SK-N-SH (cell line): Measurements from ENCODE around the gene EPO. TPM values are rescaled to one million over a fixed set of nuclear protein-coding genes. Genes with fewer than 3 reads are reported as not detected.

Experiments
- CTCF ChIA-PET: fragments of 300-600, 350-600 bp; formaldehyde crosslinking; extraction: SDS; loops from one replicate; lab custom pipeline; 2021; lab: Yijun Ruan, JAX
- POLR2A ChIA-PET: fragments of 350-600 bp; sonication (Branson Sonifier 250); formaldehyde crosslinking; extraction: SDS; loops from one replicate; lab custom pipeline; 2020; ENCODE audit warnings: antibody characterized with exemption, inconsistent platforms; lab: Yijun Ruan, JAX
- DNase-seq: peaks from one replicate; pipeline ENCODE4 v3.0.0; 2012
- H2AFZ ChIP-seq: fragments of 200-600 bp; sonication (generic); 2 replicates; pipeline ENCODE4 v1.8.1; 2016; ENCODE audit warnings: antibody characterized with exemption, mild to moderate bottlenecking, low read depth
- H3F3A ChIP-seq: fragments of 200-600 bp; sonication (generic); replicated peaks from 2 replicates; pipeline ENCODE3; 2016; ENCODE audit warnings: antibody characterized with exemption, mild to moderate bottlenecking; ENCODE audit not compliant: insufficient read depth
- H3K27ac ChIP-seq, 2 experiments: fragments of 200-500 bp in 1 of 2; fragments of 200-600 bp in 1 of 2; sonication (Bioruptor generic) in 1 of 2; sonication (generic), shearing (Covaris generic) in 1 of 2; 2 replicates each; pipeline versions ENCODE4 v1.5.1 to v1.6.1; 2014 to 2016; ENCODE audit warnings: low read depth in 2 of 2, inconsistent platforms in 1 of 2, low read length in 1 of 2, mild to moderate bottlenecking in 1 of 2, mixed read lengths in 1 of 2
- H3K27me3 ChIP-seq: fragments of 200-600 bp; sonication (generic), shearing (Covaris generic); 2 replicates; pipeline ENCODE4 v1.6.1; 2016; ENCODE audit warnings: mixed run types; ENCODE audit not compliant: insufficient read depth
- H3K36me3 ChIP-seq, 2 experiments: fragments of 200-500 bp in 1 of 2; fragments of 200-600 bp in 1 of 2; sonication (Bioruptor generic) in 1 of 2; sonication (generic) in 1 of 2; replicated peaks in 1 of 2; 2 replicates each; pipeline versions ENCODE3 to v1.5.1; 2014 to 2016; ENCODE audit warnings: low read length in 1 of 2, mild to moderate bottlenecking in 1 of 2; ENCODE audit not compliant: insufficient read depth in 2 of 2, control insufficient read depth in 1 of 2
- H3K4me1 ChIP-seq, 2 experiments: fragments of 200-500 bp in 1 of 2; fragments of 200-600 bp in 1 of 2; sonication (Bioruptor generic) in 1 of 2; sonication (generic), shearing (Covaris generic) in 1 of 2; 2 replicates each; pipeline versions ENCODE4 v1.5.1 to v1.6.1; 2014 to 2016; ENCODE audit warnings: low read depth in 1 of 2, low read length in 1 of 2, mixed run types in 1 of 2; ENCODE audit not compliant: insufficient read depth in 2 of 2, control insufficient read depth in 1 of 2
- H3K4me2 ChIP-seq: fragments of 200-600 bp; sonication (generic), shearing (Covaris generic); 2 replicates; pipeline ENCODE4 v1.6.1; 2017; ENCODE audit warnings: mixed run types
- H3K4me3 ChIP-seq, 2 experiments: fragments of 200-500 bp in 1 of 2; fragments of 200-600 bp in 1 of 2; sonication (Bioruptor generic) in 1 of 2; sonication (generic), shearing (Covaris generic) in 1 of 2; 2 replicates each; pipeline versions ENCODE4 v1.5.1 to v1.8.1; 2014 to 2016; ENCODE audit warnings: low read depth in 2 of 2, inconsistent platforms in 1 of 2, low read length in 1 of 2, mild to moderate bottlenecking in 1 of 2, mixed read lengths in 1 of 2, moderate library complexity in 1 of 2
- H3K79me2 ChIP-seq: fragments of 200-600 bp; sonication (generic); 2 replicates; pipeline ENCODE4 v1.8.1; 2017; ENCODE audit warnings: mild to moderate bottlenecking; ENCODE audit not compliant: insufficient read depth
- H3K9ac ChIP-seq: fragments of 200-600 bp; sonication (generic); 2 replicates; pipeline ENCODE4 v1.6.1; 2017; ENCODE audit warnings: mixed run types
- H3K9me2 ChIP-seq: fragments of 200-600 bp; sonication (generic); 2 replicates; pipeline ENCODE4 v1.6.1; 2017; ENCODE audit warnings: mixed run types
- H3K9me3 ChIP-seq: fragments of 200-600 bp; sonication (generic); 2 replicates; pipeline ENCODE4 v1.6.1; 2017; ENCODE audit warnings: mixed run types, mild to moderate bottlenecking, moderate library complexity
- H4K20me1 ChIP-seq: fragments of 200-600 bp; sonication (generic); 2 replicates; pipeline ENCODE4 v1.6.1; 2017; ENCODE audit warnings: mild to moderate bottlenecking, mixed run types; ENCODE audit not compliant: insufficient read depth
- CTCF ChIP-seq: fragments of 200-600 bp; sonication (generic); IDR thresholded peaks from 2 replicates; pipeline ENCODE4 v1.6.1; 2017; ENCODE audit warnings: antibody characterized with exemption, mild to moderate bottlenecking, moderate library complexity
- EP300 ChIP-seq, 2 experiments: IDR thresholded peaks; 2 replicates each; pipeline versions ENCODE4 v1.4.0 to v1.6.1; 2012; ENCODE audit warnings: borderline replicate concordance in 1 of 2, low read depth in 1 of 2, low read length in 1 of 2
- EZH2phosphoT487 ChIP-seq: fragments of 200-600 bp; sonication (generic); IDR thresholded peaks from 2 replicates; pipeline ENCODE4 v1.6.1; 2017; ENCODE audit warnings: low read depth, mixed run types, mild to moderate bottlenecking, antibody characterized with exemption, moderate library complexity, borderline replicate concordance
- GABPA ChIP-seq: IDR thresholded peaks from 2 replicates; pipeline ENCODE4 v1.4.0; 2012; ENCODE audit warnings: low read depth, mild to moderate bottlenecking
- GATA2 ChIP-seq: sonication (generic); formaldehyde crosslinking; IDR thresholded peaks from 2 replicates; pipeline ENCODE4 v1.5.0; 2020; ENCODE audit warnings: mild to moderate bottlenecking, missing genetic modification reagents
- IRF3 ChIP-seq: fragments of 150-350 bp; IDR thresholded peaks from 2 replicates; pipeline ENCODE4 v1.6.1; 2016; ENCODE audit warnings: mild to moderate bottlenecking, low read depth, low read length
- MEF2A ChIP-seq: IDR thresholded peaks from 2 replicates; pipeline ENCODE4 v1.4.0; 2012; ENCODE audit warnings: low read depth, borderline replicate concordance
- NFIC ChIP-seq: IDR thresholded peaks from 2 replicates; pipeline ENCODE4 v1.4.0; 2012; ENCODE audit warnings: borderline replicate concordance
- NRF1 ChIP-seq: IDR thresholded peaks from 2 replicates; pipeline ENCODE4 v1.6.1; 2012; ENCODE audit warnings: low read depth, mild to moderate bottlenecking, low read length
- POLR2AphosphoS5 ChIP-seq: IDR thresholded peaks from 2 replicates; pipeline ENCODE4 v1.6.1; 2012; ENCODE audit warnings: low read depth, low read length
- RCOR1 ChIP-seq: fragments of 150-350 bp; IDR thresholded peaks from 2 replicates; pipeline ENCODE4 v1.6.1; 2017; ENCODE audit warnings: antibody characterized with exemption, low read length
- REST ChIP-seq: IDR thresholded peaks from 2 replicates; pipeline ENCODE4 v1.6.1; 2012; ENCODE audit warnings: mild to moderate bottlenecking, low read depth, low read length, moderate library complexity
- SIN3A ChIP-seq: IDR thresholded peaks from 2 replicates; pipeline ENCODE4 v1.6.1; 2012; ENCODE audit warnings: low read depth, mild to moderate bottlenecking, low read length, moderate library complexity, borderline replicate concordance
- SMC3 ChIP-seq: IDR thresholded peaks from 2 replicates; pipeline ENCODE4 v1.6.1; 2012; ENCODE audit warnings: low read depth, low read length, improper control_type of control experiment
- TEAD4 ChIP-seq: IDR thresholded peaks from 2 replicates; pipeline ENCODE4 v1.4.0; 2012; ENCODE audit warnings: mild to moderate bottlenecking, borderline replicate concordance; ENCODE audit not compliant: insufficient read depth
- USF2 ChIP-seq: fragments of 150-350 bp; IDR thresholded peaks from 2 replicates; pipeline ENCODE4 v1.6.1; 2017; ENCODE audit warnings: antibody characterized with exemption, low read length, low read depth, borderline replicate concordance
- WGBS: methylation state at CpG from one replicate; pipeline ENCODE4 v1.1.6; 2017; ENCODE audit warnings: low lambda C conversion rate; 5-methylcytosine and 5-hydroxymethylcytosine counted together
- polyA plus RNA-seq, 3 experiments: library from polyadenylated mRNA; depleted of rRNA; stranded (reverse); fragments of >200 nt; gene quantifications; 2 replicates each; pipeline ENCODE4 v1.2.3, GENCODE V29; 2012

Gene EPO
- polyA plus RNA-seq, 1 of the 3 experiments (the other 2 are of a cell fraction) = not detected

- H3K27ac ChIP-seq = no peak overlapping the region
- ChIA-PET CTCF (interaction anchor here (0.7 to 9.2 kb wide), 4 partner anchors 20 to 53 kb away, joined by 3 to 55 read pairs (median 4); partner anchors contain the start of gene POP7), POLR2A (no interaction called here)
- H3K27me3 ChIP-seq = 0 out of 2 replicates have a peak, but pooled peaks cover 19% of the 10 kb centered on the region
- H3K4me2 ChIP-seq = no peak overlapping the region
- H4K20me1 ChIP-seq = no peaks in the 10 kb centered on the region
- H3K9ac ChIP-seq = no peak overlapping the region
- no peaks in the 10 kb centered on the region for H3F3A ChIP-seq
- H2AFZ ChIP-seq = no peak overlapping the region
- H3K36me3 ChIP-seq = no peaks in the 10 kb centered on the region
- TF ChIP-seq SMC3 (no peak), RCOR1 (no peak), TEAD4 (no peak), NFIC (no peak), POLR2AphosphoS5 (no peak), GATA2 (CRISPR knock-in tag) (no peak), SIN3A (no peak), MEF2A (no peak), REST (no peak), USF2 (no peak), CTCF (no peak), EP300 (IDR thresholded peaks at IDR 0.05; ENCODE audit: borderline replicate concordance in 1 of 2, low read depth in 1 of 2, low read length in 1 of 2) (no peak), IRF3 (no peak), NRF1 (no peak), GABPA (no peak), EZH2phosphoT487 (no peak)
- DNase-seq = no peak
- 72% methylated on average over 14 of the region's 14 CpGs for WGBS
- H3K9me3 ChIP-seq = no peaks in the 10 kb centered on the region
- no peaks in the 10 kb centered on the region for H3K79me2 ChIP-seq
- H3K4me1 ChIP-seq = no peaks in the 10 kb centered on the region
- no peak overlapping the region for H3K4me3 ChIP-seq
- H3K9me2 ChIP-seq = no peaks in the 10 kb centered on the region
Observed at GRCh38 chr7:100744605-100745004, 24.3 kb downstream of the EPO start.
